GM21381 (cell line): ENCODE results near the gene TIMM21.

Experiments used
- ATAC-seq: cut with Tn5 transposase; IDR thresholded peaks from one replicate; pipeline ENCODE4 v1.9.1; 2021; ENCODE audit warnings: mild to moderate bottlenecking, moderate library complexity; ENCODE audit not compliant: unreplicated experiment

TIMM21 gene

DNA sequence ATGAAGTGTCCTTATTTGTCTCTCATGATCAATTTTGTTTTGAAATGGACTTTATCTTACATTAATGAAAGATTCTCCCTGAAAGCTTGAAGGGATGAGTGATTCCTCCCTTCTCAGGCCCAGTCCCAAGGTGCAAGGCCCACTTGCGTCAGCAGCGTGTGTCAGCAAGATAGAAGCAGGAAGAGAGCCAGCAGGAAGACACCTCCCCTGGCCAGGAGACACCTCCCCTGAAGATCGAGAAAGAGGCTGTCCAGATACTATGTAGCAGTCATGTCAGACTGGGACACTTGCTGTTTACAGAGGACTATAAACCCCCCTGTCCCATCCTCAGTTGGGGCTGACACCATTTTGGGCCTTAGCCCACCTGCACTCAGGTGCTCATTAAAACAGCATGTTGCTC, 38.3 kb downstream of the TIMM21 start:
- ATAC-seq: no peak

DNA sequence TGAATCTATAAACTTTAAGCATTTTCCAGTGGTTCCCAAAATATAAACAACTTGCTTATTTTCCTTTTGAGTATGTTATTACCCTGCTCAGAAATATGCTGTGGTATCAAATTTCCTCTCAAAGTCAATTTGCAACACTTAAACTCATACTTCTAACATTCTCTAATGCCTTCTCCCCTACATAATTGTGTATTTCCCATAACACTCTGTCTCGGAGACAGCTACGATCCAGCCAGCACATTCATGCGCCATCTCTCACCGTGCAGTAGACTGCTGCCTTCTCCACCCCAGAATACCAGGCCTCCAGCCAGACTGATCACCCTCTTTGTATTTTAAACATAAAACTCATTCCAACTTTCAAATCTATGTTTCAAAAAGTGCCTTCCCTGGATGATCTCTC, 41.8 kb downstream of the TIMM21 start:
- no peak for ATAC-seq

DNA sequence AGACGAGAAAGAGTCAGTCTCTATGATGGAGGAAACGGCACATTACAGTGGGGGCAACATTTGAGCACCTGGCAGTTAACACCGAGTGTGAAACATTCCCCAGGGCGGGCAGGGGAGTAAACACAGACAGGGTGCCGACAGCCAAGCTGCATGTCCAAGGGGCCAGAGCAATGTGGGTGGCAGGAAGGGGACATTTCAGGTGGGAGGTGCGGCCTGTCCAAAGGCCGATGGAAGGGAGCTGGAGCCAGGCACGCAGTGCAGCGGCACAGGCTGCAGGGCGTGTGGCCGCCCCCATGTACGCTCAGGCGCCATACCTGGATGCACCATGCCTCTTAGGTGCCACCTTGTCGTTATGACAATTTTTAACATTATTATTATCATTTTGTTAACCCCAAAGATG, 43.3 kb downstream of the TIMM21 start:
- ATAC-seq: no peak

DNA sequence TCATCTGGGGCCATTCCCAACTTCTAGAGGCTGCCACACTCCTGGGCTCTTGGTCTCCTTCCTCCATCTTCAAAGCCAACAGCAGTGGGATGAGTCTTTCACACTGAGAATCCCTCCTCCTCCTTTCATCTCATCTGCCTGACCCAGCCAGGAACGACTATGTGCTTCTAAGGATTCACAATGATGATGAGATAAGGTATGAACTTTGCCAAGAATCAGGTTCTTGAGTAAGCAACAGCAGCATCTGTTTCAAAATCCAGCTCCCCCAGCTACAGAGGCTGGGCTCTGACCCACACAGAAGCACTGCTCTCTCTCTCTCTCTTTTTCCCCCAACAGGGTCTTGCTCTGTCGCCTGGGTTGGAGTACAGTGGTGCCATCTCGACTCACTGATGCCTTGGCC, 46.4 kb downstream of the TIMM21 start:
- no peak for ATAC-seq

DNA sequence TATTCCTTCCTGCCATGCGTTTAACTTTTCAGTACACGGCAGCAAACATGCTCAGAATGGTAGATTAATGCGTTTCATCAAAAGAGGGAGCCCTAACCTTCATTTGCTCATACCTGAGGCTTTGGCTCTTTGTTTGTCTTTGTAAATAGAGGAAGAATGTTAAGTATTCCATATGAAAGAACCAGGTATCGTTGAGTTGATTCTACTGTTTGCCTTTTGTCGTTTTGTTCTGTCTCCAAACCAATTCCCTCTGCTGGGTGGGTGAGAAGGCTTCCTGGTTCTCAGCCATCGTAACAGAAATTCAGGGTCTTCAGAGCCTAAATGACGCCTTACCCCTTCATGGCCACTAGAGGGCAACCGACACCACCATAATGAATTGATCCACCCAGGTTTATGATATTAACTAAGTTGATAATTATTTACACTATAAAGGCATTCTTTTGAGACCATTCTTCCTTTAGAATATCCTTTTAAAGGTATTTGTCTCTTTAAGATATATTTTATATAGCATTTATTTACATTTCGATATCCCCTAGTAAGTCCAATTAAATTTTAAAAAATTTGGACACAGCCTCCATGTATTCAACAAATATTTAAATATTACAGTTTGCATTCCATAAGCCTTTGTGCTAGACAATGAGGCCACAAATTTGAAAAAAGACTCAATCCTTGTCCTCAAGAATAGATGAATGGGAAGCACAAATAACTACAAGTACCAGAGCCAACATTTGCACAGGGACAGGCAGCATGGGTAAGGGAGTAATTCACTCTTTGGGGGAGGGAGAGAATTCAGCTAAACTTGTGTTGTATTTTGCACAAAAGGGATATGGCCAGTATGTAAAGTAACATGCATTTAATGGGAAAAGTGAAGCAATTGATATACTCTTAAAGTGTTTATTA, 48.1 kb downstream of the TIMM21 start:
- ATAC-seq: peak; percentile 77

DNA sequence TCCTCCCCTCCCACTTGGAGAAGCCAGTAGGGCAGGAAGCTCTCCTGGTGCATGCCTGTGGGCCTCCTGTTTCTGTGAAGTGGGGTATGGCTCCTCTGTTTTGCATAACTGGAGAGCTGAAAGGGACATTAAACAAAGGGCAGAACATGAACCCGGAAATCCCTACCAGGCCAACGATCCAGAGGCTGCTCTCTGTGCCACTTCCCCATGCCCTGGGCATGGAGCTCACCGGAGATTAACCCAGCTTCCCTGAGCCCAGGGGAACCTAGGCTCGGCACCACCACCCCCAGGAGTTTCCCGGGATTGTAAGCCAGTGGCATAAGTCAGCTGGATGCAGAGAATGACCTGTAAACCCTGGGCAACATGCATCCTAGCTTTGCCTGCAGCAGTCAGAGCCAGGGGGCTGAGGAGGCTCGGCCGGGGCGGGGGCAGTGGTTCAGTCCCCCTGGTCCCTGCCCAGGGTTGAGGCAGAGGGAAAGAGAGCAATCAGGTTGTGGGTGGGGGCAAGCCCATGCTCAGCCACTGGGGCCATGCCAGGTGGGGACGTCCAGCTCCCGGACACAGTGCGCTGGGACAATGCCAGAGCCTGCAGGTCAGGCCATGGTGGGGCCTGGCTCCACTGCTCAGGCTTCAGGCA, 49.5 kb downstream of the TIMM21 start:
- ATAC-seq: no peak

DNA sequence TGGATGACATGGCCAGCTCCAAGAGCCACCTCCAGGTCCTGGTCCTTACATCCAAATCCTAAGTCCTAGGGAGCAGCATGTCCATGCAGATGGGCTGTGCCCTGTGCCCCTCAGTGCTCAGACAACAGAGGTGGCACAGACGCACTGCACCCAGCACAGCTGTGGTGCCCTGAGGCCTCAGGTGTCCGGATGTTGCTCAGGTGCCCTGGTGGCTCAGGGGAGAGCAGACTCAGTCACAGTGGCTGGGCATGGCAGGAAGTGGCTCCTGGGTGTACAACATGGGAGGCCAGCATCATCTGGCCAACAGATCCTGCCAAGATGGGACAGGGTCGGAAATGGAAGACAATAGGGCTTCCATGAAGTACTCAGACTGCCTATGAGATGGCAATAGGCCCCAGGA, 50.1 kb downstream of the TIMM21 start:
- no peak for ATAC-seq

DNA sequence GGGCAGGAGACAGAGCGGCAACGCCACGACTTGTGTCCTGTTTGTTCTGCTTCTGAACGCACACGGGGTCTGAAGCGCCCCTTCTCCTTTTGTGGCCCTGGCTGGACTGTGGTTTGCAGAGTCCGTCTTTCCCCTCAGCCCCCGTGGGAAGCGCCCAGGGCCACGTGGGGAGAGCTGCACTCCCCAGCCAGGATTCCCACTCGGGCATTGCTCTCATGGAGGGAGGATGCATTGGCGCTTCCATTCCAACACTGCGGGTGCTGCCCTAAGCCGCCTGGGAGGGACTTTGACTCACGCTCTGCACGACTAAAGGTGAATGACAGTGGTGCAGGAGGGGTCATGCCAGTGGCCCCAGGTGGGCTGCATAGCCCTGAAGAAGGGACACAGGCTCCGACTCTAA, 52.5 kb downstream of the TIMM21 start:
- ATAC-seq: no peak

DNA sequence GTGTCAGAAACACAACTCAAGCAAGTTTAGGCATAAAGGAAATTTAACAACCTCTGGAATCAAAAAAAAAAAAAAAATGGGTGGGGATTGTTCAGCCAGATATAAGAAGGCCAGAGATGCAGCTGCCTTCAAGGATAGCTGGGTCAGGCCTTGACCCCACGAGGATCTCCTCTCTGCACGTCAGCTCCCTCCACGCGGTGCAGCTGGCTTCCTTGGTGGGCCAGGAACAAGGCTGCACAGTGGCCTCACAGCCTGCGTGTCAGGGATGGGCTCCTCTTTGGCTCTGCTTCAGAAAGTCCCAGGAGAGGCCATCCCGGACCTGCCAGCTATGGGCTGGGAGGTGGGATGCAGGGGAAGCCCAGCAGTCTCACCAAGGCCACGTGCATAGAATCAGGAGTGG, 55.5 kb downstream of the TIMM21 start:
- ATAC-seq: no peak

DNA sequence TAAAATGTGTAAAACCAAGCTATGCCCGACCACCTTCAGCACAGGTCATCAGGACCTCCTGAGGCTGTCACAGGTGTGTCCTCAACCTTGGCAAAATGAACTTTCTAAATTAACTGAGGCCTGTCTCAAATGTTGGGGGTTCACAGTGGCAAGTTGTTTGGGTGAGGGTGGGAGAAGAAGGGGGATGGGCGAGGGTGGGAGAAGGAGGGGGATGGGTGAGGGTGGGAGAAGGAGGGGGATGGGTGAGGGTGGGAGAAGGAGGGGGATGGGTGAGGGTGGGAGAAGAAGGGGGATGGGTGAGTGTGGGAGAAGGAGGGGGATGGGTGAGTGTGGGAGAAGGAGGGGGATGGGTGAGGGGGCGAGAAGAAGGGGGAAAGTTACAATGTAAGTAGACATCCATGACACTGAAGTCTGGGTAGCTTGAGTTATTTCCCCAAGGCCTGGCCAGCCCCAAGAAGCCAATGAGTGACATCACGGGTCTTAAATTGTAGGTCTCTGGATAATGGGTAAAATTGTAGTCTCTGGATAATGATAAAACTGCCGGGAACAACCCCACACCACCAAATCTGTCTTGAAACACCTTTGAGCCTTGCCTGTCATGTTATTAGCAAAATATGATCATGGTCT, 56.3 kb downstream of the TIMM21 start:
- no peak for ATAC-seq
